RWPE1 (cell line): Measurements from ENCODE around the gene PKD1L1.
"Not testable (repeated sequence)": the region's sequence is repeated elsewhere in the genome, so short reads cannot be mapped to it uniquely, and the experiment has no call there.

Experiments
- CTCF ChIA-PET: fragments of 350-600 bp; sonication (Branson Sonifier 250); formaldehyde crosslinking; extraction: SDS; loops from one replicate; lab custom pipeline; 2021; lab: Yijun Ruan, JAX
- POLR2A ChIA-PET: fragments of 400-600 bp; formaldehyde crosslinking; extraction: SDS; loops from one replicate; lab custom pipeline; 2020; ENCODE audit warnings: antibody characterized with exemption; ENCODE audit not compliant: low non-redundant PET; lab: Yijun Ruan, JAX
- DNase-seq: peaks from one replicate; pipeline ENCODE4 v3.0.0; 2012; ENCODE audit warnings: low spot score
- H3K27ac ChIP-seq: fragments of 450-650 bp; 2 replicates; pipeline ENCODE4 v1.5.1; 2017
- TF ChIP-seq, protein P1 (sequence below): fragments of 450-650 bp; conservative IDR thresholded peaks from 2 replicates; pipeline ENCODE4 v1.5.1; 2017; ENCODE audit warnings: low read depth, mild to moderate bottlenecking

Gene PKD1L1

DNA sequence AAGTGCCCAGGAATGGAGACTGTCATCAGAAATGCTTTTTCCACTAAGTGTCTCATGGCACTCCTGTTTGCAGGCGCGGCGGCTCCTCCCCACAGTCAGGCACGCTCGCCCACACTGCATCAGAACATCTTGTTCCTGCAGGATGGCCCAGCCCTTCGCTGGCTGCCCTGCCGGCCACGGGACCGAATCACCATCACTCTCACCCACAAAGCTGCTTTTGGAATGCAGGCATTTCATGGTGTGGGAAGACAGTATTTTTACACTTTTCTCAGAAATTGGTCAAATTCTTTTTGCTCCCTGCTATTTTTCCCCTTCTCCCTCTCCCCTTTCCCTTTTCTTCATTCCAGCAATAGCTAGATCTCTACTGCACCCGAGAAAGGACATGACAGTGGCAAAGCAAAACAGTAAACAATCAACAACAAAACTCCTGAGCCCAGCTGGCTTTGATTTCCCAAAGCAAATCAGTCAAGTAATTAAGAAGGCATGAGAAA is 190.3 kb downstream of the PKD1L1 start:
- POLR2A ChIA-PET: no interaction called here
- DNase-seq: peak; percentile 61
- TF ChIP-seq, protein P1, sequence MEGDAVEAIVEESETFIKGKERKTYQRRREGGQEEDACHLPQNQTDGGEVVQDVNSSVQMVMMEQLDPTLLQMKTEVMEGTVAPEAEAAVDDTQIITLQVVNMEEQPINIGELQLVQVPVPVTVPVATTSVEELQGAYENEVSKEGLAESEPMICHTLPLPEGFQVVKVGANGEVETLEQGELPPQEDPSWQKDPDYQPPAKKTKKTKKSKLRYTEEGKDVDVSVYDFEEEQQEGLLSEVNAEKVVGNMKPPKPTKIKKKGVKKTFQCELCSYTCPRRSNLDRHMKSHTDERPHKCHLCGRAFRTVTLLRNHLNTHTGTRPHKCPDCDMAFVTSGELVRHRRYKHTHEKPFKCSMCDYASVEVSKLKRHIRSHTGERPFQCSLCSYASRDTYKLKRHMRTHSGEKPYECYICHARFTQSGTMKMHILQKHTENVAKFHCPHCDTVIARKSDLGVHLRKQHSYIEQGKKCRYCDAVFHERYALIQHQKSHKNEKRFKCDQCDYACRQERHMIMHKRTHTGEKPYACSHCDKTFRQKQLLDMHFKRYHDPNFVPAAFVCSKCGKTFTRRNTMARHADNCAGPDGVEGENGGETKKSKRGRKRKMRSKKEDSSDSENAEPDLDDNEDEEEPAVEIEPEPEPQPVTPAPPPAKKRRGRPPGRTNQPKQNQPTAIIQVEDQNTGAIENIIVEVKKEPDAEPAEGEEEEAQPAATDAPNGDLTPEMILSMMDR: no peak
- CTCF ChIA-PET: no interaction called here
- H3K27ac ChIP-seq: peak overlapping the region; percentile 87

DNA sequence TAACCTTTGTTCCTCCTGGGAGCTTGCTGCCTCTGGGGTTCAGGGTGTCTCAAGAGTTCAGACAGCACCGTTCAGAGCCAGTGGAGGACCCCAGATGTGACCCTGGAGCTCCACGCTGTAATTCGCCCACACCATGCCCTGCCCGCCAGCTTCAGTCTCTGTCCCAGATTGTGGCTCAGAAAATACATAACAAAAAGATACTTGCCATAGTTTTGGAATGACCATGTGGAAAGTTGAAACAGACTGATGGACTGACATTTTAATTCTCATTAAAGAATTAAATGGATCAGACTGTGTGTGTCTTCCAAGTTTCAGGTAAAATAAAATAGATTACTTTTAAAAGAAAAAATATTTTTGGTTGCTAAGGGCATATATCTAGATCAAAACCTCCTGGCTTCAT is 191.6 kb downstream of the PKD1L1 start:
- ChIA-PET POLR2A (no interaction called here), CTCF (no interaction called here)
- peak overlapping the region; percentile 29 for H3K27ac ChIP-seq
- no peak for DNase-seq
- TF ChIP-seq, protein P1: no peak

DNA sequence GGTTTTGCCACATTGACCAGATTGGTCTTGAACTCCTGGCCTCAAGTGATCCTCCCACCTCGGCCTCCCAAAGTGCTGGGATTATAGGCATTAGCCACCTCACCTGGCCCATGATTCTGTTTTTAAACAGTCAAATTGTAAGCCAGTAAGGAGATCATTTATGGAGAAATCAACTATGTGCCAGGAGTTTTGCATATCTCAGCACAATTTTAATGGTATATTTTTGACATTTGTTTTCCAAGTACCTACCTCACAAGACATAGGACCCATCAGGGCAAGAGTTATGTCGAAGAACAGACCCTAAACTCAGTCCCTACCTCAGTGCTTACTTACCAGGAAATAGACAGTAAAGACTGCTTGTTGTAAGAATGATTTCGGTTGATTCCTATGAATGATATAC is 193.0 kb downstream of the PKD1L1 start:
- ChIA-PET POLR2A (no interaction called here), CTCF (no interaction called here)
- TF ChIP-seq, protein P1: no peak
- H3K27ac ChIP-seq: no peak overlapping the region
- no peak for DNase-seq

DNA sequence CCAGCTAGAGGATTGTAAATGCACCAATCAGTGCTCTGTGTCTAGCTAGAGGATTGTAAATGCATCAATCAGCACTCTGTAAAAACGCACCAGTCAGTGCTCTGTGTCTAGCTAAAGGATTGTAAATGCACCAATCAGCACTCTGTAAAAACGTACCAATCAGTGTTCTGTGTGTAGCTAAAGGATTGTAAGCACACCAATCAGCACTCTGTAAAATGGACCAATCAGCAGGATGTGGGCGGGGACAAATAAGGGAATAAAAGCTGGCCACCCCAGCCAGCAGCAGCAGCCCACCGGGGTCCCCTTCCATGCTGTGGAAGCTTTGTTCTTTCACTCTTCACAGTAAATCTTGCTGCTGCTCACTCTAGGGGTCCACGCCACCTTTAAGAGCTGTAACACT is 196.5 kb downstream of the PKD1L1 start:
- H3K27ac ChIP-seq, POLR2A ChIA-PET, CTCF ChIA-PET, DNase-seq: not testable (repeated sequence)

DNA sequence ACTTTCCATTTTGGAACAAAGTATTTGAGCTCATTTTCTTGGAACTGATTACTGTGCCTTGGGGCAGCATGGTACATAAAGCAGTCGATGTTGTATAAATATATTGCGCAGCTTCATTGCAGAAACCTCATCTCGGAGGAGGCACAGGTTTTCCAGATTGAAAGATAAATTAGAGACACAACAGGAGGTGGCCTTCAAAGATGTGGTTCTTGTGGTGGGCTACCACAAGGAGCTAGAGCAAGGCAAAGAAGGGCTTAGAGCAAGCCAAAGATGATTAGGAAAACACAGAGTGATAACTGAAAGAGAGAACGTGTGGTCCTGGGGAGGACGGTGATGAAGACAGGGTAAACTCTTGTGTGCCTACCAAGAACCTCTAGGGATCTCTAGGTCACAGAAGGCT is 197.2 kb downstream of the PKD1L1 start:
- H3K27ac ChIP-seq: no peak overlapping the region

DNA sequence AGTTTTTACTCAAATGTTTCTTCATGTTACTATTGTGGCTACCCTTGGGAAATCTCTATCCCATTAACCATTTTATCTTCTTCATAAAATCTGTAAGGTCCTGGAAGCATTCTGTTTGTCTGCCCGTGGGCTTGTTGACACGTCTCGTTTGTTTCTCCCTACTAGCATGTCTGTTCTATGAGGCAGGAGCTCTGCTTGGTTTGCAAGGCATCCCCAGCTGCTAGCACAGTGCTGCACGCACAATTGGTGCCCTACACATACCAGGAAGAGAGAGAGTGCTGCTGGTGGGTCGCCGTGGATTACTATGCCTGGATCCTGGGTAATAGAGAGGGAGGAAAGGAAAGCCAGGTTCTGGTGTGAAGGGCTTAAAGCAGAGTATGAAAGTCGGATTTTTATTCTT is 200.2 kb downstream of the PKD1L1 start:
- no peak overlapping the region for H3K27ac ChIP-seq
- TF ChIP-seq, protein P1: no peak
- no peak for DNase-seq
- ChIA-PET POLR2A (interaction anchor here (0.5 kb wide), 1 partner anchor 1080 kb away, joined by 4 read pairs; no protein-coding TSS in a partner anchor), CTCF (no interaction called here)

More for the DNA sequence above, 197.2 kb downstream of the PKD1L1 start:
- CTCF ChIA-PET: no interaction called here
- TF ChIP-seq, protein P1: no peak
- DNase-seq: no peak
- POLR2A ChIA-PET: no interaction called here

DNA sequence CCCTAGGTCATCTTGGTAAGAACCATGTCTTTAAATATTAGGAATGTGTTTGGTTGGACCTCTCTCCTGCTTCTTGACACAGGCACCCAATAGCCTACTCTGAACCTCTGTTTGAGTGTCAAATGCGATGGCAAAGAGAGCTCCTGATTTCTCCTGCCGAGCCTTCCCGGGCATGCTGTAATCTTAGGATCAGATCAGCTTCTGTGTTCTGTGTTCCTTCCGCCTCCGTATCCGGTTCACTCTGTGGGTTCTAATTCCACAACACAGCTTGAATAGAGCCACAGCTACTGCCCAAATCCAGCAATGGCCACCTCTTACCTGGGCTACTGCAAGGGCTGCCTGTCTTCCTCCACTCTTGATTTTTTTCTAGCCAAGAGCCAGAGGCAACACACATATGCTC is 201.1 kb downstream of the PKD1L1 start:
- no peak overlapping the region for H3K27ac ChIP-seq
- ChIA-PET POLR2A (no interaction called here), CTCF (no interaction called here)
- no peak for DNase-seq
- TF ChIP-seq, protein P1: no peak
